Measurements from ENCODE around the gene BCAM. TPM values are rescaled to one million over a fixed set of nuclear protein-coding genes. Genes with fewer than 3 reads are reported as not detected.

Gene BCAM
- polyA plus RNA-seq, 1 donor from 2014 or later, result 0.54 TPM

GRCh38 chr19:44847144-44848035 is 38.5 kb downstream of the BCAM start:
- H3F3A ChIP-seq (ENCODE audit: insufficient read depth, low read length, poor library complexity, severe bottlenecking), result no peaks in the 10 kb centered on the region
- H3K27me3 ChIP-seq (ENCODE audit: insufficient read depth, low read depth, low read length), result no peaks in the 10 kb centered on the region
- peak overlapping the region; percentile 90 for H3K4me2 ChIP-seq (ENCODE audit: low read length)
- TF ChIP-seq REST (IDR thresholded peaks at IDR 0.05; ENCODE audit: borderline replicate concordance) (peak; percentile 23), EZH2 (IDR thresholded peaks at IDR 0.05; ENCODE audit: borderline replicate concordance, insufficient read depth, low read length, poor library complexity, severe bottlenecking) (no peak)
- H3K79me2 ChIP-seq (replicated peaks; ENCODE audit: insufficient read depth, low read length), result peaks cover 32% of the 10 kb centered on the region
- peak overlapping the region; percentile 94 for H3K4me3 ChIP-seq (ENCODE audit: low read length)
- H3K9ac ChIP-seq (ENCODE audit: low read length), result peak overlapping the region; percentile 95
- peak overlapping the region; percentile 33 for H3K27ac ChIP-seq (ENCODE audit: low read length)
- no peaks in the 10 kb centered on the region for H4K20me1 ChIP-seq (ENCODE audit: insufficient read depth)
- H3K9me3 ChIP-seq (ENCODE audit: low read length), result no peaks in the 10 kb centered on the region
- no peaks in the 10 kb centered on the region for H3K9me2 ChIP-seq (ENCODE audit: insufficient read depth, low read length)
- no peaks in the 10 kb centered on the region for H3K36me3 ChIP-seq (ENCODE audit: insufficient read depth, low read length)
- H2AFZ ChIP-seq (ENCODE audit: low read depth, low read length), result peak overlapping the region; percentile 45

- H4K20me1 ChIP-seq (ENCODE audit: insufficient read depth), result no peaks in the 10 kb centered on the region
Observed at GRCh38 chr19:44848036-44848811, 39.3 kb downstream of the BCAM start.

GRCh38 chr19:44848812-44849447 is 40.0 kb downstream of the BCAM start:
- Histone ChIP-seq H3K4me2 (ENCODE audit: low read length) (peak overlapping the region; percentile 90), H3K36me3 (ENCODE audit: insufficient read depth, low read length) (no peaks in the 10 kb centered on the region), H4K20me1 (ENCODE audit: insufficient read depth) (no peaks in the 10 kb centered on the region), H2AFZ (ENCODE audit: low read depth, low read length) (no peak overlapping the region), H3K9ac (ENCODE audit: low read length) (peak overlapping the region; percentile 95), H3K79me2 (replicated peaks; ENCODE audit: insufficient read depth, low read length) (peaks cover 34% of the 10 kb centered on the region), H3K27ac (ENCODE audit: low read length) (peak overlapping the region; percentile 33), H3K27me3 (ENCODE audit: insufficient read depth, low read depth, low read length) (no peaks in the 10 kb centered on the region), H3K4me3 (ENCODE audit: low read length) (peak overlapping the region; percentile 94), H3K9me2 (ENCODE audit: insufficient read depth, low read length) (no peaks in the 10 kb centered on the region), H3F3A (ENCODE audit: insufficient read depth, low read length, poor library complexity, severe bottlenecking) (no peaks in the 10 kb centered on the region), H3K9me3 (ENCODE audit: low read length) (no peaks in the 10 kb centered on the region)
- no peak for TF ChIP-seq REST (IDR thresholded peaks at IDR 0.05; ENCODE audit: borderline replicate concordance)
- no peak for TF ChIP-seq RAD21 (conservative IDR thresholded peaks at IDR 0.05)
- no peak for TF ChIP-seq POLR2AphosphoS5 (IDR thresholded peaks at IDR 0.05)
- no peak for TF ChIP-seq EP300 (conservative IDR thresholded peaks at IDR 0.05; ENCODE audit: poor library complexity, severe bottlenecking)
- TF ChIP-seq TAF1 (IDR thresholded peaks at IDR 0.05; ENCODE audit: low read depth), result no peak
- no peak for TF ChIP-seq CTCF (IDR thresholded peaks at IDR 0.05; ENCODE audit: poor library complexity, severe bottlenecking)
- TF ChIP-seq MXI1 (conservative IDR thresholded peaks at IDR 0.05; ENCODE audit: poor library complexity, severe bottlenecking), result no peak
- TF ChIP-seq EZH2 (IDR thresholded peaks at IDR 0.05; ENCODE audit: borderline replicate concordance, insufficient read depth, low read length, poor library complexity, severe bottlenecking), result no peak

More at GRCh38 chr19:44848036-44848811, 39.3 kb downstream of the BCAM start:
- H3K9ac ChIP-seq (ENCODE audit: low read length), result peak overlapping the region; percentile 95
- H3K4me2 ChIP-seq (ENCODE audit: low read length), result peak overlapping the region; percentile 90
- H3K36me3 ChIP-seq (ENCODE audit: insufficient read depth, low read length), result no peaks in the 10 kb centered on the region
- no peaks in the 10 kb centered on the region for H3K27me3 ChIP-seq (ENCODE audit: insufficient read depth, low read depth, low read length)
- peaks cover 34% of the 10 kb centered on the region for H3K79me2 ChIP-seq (replicated peaks; ENCODE audit: insufficient read depth, low read length)
- H3K9me3 ChIP-seq (ENCODE audit: low read length), result no peaks in the 10 kb centered on the region
- H3K4me3 ChIP-seq (ENCODE audit: low read length), result peak overlapping the region; percentile 94
- H3K27ac ChIP-seq (ENCODE audit: low read length), result peak overlapping the region; percentile 33
- peak overlapping the region; percentile 27 for H2AFZ ChIP-seq (ENCODE audit: low read depth, low read length)
- no peaks in the 10 kb centered on the region for H3F3A ChIP-seq (ENCODE audit: insufficient read depth, low read length, poor library complexity, severe bottlenecking)
- H3K9me2 ChIP-seq (ENCODE audit: insufficient read depth, low read length), result no peaks in the 10 kb centered on the region
- TF ChIP-seq MXI1 (conservative IDR thresholded peaks at IDR 0.05; ENCODE audit: poor library complexity, severe bottlenecking) (no peak), EZH2 (IDR thresholded peaks at IDR 0.05; ENCODE audit: borderline replicate concordance, insufficient read depth, low read length, poor library complexity, severe bottlenecking) (no peak), RAD21 (conservative IDR thresholded peaks at IDR 0.05) (no peak), EP300 (conservative IDR thresholded peaks at IDR 0.05; ENCODE audit: poor library complexity, severe bottlenecking) (no peak), POLR2AphosphoS5 (IDR thresholded peaks at IDR 0.05) (no peak)

Measured in neural cell (in vitro differentiated cells).